WI38 (cell line): ENCODE data around the gene TRIM33.
"Not testable (repeated sequence)": the region's sequence is repeated elsewhere in the genome, so short reads cannot be mapped to it uniquely, and the experiment has no call there.

Experiments
- H3K4me3 ChIP-seq: 2 replicates; pipeline ENCODE4 v1.5.1; 2011; ENCODE audit warnings: low read depth, mild to moderate bottlenecking, control low read depth, low read length
- CTCF ChIP-seq: IDR thresholded peaks from 2 replicates; pipeline ENCODE4 v1.5.1; 2012; ENCODE audit warnings: low read depth, mild to moderate bottlenecking, control low read depth, low read length

TRIM33 gene

GRCh38 chr1:114368560-114369255 is 142.3 kb downstream of the TRIM33 start:
- TF ChIP-seq CTCF: no peak
- no peak overlapping the region for H3K4me3 ChIP-seq

- TF ChIP-seq CTCF: no peak
- no peak overlapping the region for H3K4me3 ChIP-seq
These were observed 143.2 kb downstream of the TRIM33 start for GRCh38 chr1:114367810-114368209.

DNA sequence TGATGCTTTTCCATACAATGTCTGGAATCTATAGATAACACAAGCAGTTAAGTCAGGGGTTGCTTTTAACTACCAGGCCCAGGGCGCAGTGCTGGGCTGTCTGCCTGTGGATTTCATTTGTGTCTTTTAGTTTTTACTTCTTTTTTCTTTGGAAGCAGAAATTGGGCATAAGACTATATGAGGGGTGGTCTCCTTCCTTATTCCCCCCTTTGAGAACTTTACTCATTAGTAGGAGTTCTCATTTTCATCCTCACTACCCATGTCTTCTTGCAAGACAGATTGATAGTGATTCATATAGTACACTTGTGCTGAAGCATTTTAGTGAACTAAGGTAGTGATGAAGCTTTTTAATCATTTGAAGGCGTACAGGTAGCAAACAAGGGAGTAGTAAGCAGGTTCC is 147.8 kb downstream of the TRIM33 start:
- not testable (repeated sequence) for H3K4me3 ChIP-seq

DNA sequence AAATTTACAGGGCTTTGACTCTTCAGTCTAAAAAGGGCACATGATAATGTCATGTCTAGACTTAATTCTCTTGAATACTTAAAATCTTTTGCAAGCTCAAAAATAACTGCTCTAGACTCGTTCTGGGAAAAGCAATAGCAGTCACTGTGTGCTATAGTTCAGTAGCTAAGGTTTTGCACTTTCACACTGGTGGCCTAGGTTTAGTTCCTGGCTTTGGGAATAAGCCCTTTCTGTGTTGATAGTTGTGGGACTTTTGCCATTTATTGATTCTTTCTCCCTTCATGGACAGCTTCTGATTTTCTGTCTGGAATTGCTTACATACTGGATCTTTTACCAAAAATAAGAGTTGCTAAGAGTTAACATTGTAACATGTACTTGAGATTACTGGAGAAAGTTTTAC is 151.2 kb downstream of the TRIM33 start:
- no peak for TF ChIP-seq CTCF
- H3K4me3 ChIP-seq: no peak overlapping the region

DNA sequence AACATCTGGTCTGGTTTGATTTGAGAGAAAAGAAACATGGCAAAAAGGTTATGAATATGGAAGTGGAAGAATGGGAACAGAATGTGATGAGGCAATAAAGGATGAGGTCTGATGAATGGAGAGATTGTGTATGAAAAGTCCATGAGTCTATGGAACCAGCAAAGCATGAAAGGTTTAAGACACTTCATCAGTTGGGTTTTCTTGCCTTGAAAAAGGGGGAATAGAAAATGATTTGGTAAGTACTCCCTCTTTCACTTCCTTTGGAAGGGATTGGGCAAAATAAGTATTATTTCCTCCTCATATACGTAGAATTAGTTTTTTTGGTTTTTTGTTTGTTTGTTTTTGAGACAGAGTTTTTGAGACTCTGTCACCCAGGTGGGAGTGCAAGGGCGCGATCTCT is 155.8 kb downstream of the TRIM33 start:
- H3K4me3 ChIP-seq: no peak overlapping the region
- TF ChIP-seq CTCF: no peak

GRCh38 chr1:114353262-114353661 is 157.7 kb downstream of the TRIM33 start:
- TF ChIP-seq CTCF: no peak
- H3K4me3 ChIP-seq: no peak overlapping the region

DNA sequence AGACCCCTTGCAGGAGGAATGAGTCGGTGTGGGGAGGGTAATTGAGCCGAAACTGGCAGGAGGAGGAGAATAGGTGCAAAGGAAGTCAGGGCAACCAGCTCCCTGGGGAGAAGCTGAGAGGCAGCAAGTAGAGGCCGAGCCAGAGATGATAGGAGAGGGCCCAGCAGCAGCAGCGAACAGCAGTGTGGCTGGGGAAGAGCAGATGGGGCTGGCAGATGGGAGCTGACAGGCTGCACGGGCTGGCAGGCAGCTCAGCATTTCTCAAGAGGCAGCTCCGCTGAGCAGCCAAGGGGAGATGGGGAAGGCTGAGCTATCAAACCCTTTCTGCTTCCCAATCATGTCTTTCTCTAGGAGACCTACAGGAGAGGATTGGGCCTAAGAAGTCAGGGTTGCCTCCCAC is 158.2 kb downstream of the TRIM33 start:
- H3K4me3 ChIP-seq: no peak overlapping the region
- TF ChIP-seq CTCF: no peak
